ENCODE data around the gene ATOH7. TPM values are rescaled to one million over a fixed set of nuclear protein-coding genes. Genes with fewer than 3 reads are reported as not detected.

The ATOH7 gene
- total RNA-seq, 1 experiment from 2014 or later: not detected

Other genes starting within 250 kb of the ATOH7 start
- gene HERC4, start 156.8 kb downstream of the ATOH7 start, total RNA-seq (2014; rRNA removed; shearing (Covaris generic)): 63.5 and 95.5 TPM in 2 replicates
- 30.8 and 34.5 TPM in 2 replicates for gene MYPN, start 122.6 kb downstream of the ATOH7 start, total RNA-seq (2014; rRNA removed; shearing (Covaris generic))
- gene HNRNPH3, start 100.0 kb upstream of the ATOH7 start, total RNA-seq (2014; rRNA removed; shearing (Covaris generic)): 46.1 and 46.4 TPM in 2 replicates
- 3.5 and 9.1 TPM in 2 replicates for gene PBLD, start 100.8 kb upstream of the ATOH7 start, total RNA-seq (2014; rRNA removed; shearing (Covaris generic))
- gene RUFY2, start 175.2 kb upstream of the ATOH7 start, total RNA-seq (2014; rRNA removed; shearing (Covaris generic)): 16.7 and 18.3 TPM in 2 replicates
- 11.9 and 23.2 TPM in 2 replicates for gene DNA2, start 239.9 kb upstream of the ATOH7 start, total RNA-seq (2014; rRNA removed; shearing (Covaris generic))